ENCODE measurements around the gene ASCC2.
"Not testable (repeated sequence)": the region's sequence is repeated elsewhere in the genome, so short reads cannot be mapped to it uniquely, and the experiment has no call there.

ASCC2 gene

GRCh38 chr22:29873943-29874342, 35.9 kb upstream of the ASCC2 start:
- H3K4me1 ChIP-seq (ENCODE audit: control insufficient read depth in 1 of 2, insufficient read depth in 2 of 2, low read length in 2 of 2): no peaks in the 10 kb centered on the region

GRCh38 chr22:29872989-29873388, 34.9 kb upstream of the ASCC2 start:
- Histone ChIP-seq H3K4me3 (ENCODE audit: low read depth in 1 of 2, low read length in 2 of 2) (no peak overlapping the region), H3K27ac (ENCODE audit: low read depth, low read length) (no peak overlapping the region), H3K36me3 (ENCODE audit: control insufficient read depth in 1 of 2, insufficient read depth in 2 of 2, low read length in 2 of 2) (no peaks in the 10 kb centered on the region)

More at GRCh38 chr22:29873943-29874342, 35.9 kb upstream of the ASCC2 start:
- no peak overlapping the region for H3K9ac ChIP-seq (ENCODE audit: low read depth in 1 of 2, low read length in 2 of 2)
- no peak overlapping the region for H3K4me3 ChIP-seq (ENCODE audit: low read depth in 1 of 2, low read length in 2 of 2)
- no peaks in the 10 kb centered on the region for H3K36me3 ChIP-seq (ENCODE audit: control insufficient read depth in 1 of 2, insufficient read depth in 2 of 2, low read length in 2 of 2)
- H3K27me3 ChIP-seq (ENCODE audit: control insufficient read depth in 1 of 2, insufficient read depth in 2 of 2, low read length in 2 of 2): no peaks in the 10 kb centered on the region
- H3K9me3 ChIP-seq (ENCODE audit: control insufficient read depth in 1 of 2, low read length in 2 of 2): no peaks in the 10 kb centered on the region
- no peak overlapping the region for H3K27ac ChIP-seq (ENCODE audit: low read depth, low read length)

GRCh38 chr22:29872144-29872893, 34.2 kb upstream of the ASCC2 start:
- Histone ChIP-seq H3K4me1 (ENCODE audit: control insufficient read depth in 1 of 2, insufficient read depth in 2 of 2, low read length in 2 of 2) (no peaks in the 10 kb centered on the region), H3K27me3 (ENCODE audit: control insufficient read depth in 1 of 2, insufficient read depth in 2 of 2, low read length in 2 of 2) (no peaks in the 10 kb centered on the region), H3K36me3 (ENCODE audit: control insufficient read depth in 1 of 2, insufficient read depth in 2 of 2, low read length in 2 of 2) (no peaks in the 10 kb centered on the region), H3K9me3 (ENCODE audit: control insufficient read depth in 1 of 2, low read length in 2 of 2) (no peaks in the 10 kb centered on the region), H3K4me3 (ENCODE audit: low read depth in 1 of 2, low read length in 2 of 2) (no peak overlapping the region), H3K27ac (ENCODE audit: low read depth, low read length) (no peak overlapping the region), H3K9ac (ENCODE audit: low read depth in 1 of 2, low read length in 2 of 2) (no peak overlapping the region)

More at GRCh38 chr22:29872989-29873388, 34.9 kb upstream of the ASCC2 start:
- Histone ChIP-seq H3K4me1 (ENCODE audit: control insufficient read depth in 1 of 2, insufficient read depth in 2 of 2, low read length in 2 of 2) (no peaks in the 10 kb centered on the region), H3K9ac (ENCODE audit: low read depth in 1 of 2, low read length in 2 of 2) (no peak overlapping the region), H3K9me3 (ENCODE audit: control insufficient read depth in 1 of 2, low read length in 2 of 2) (no peaks in the 10 kb centered on the region), H3K27me3 (ENCODE audit: control insufficient read depth in 1 of 2, insufficient read depth in 2 of 2, low read length in 2 of 2) (no peaks in the 10 kb centered on the region)

GRCh38 chr22:29871684-29872083, 33.6 kb upstream of the ASCC2 start:
- H3K9me3 ChIP-seq (ENCODE audit: control insufficient read depth in 1 of 2, low read length in 2 of 2): no peaks in the 10 kb centered on the region
- no peaks in the 10 kb centered on the region for H3K4me1 ChIP-seq (ENCODE audit: control insufficient read depth in 1 of 2, insufficient read depth in 2 of 2, low read length in 2 of 2)
- H3K27ac ChIP-seq (ENCODE audit: low read depth, low read length): no peak overlapping the region
- no peak overlapping the region for H3K9ac ChIP-seq (ENCODE audit: low read depth in 1 of 2, low read length in 2 of 2)
- H3K27me3 ChIP-seq (ENCODE audit: control insufficient read depth in 1 of 2, insufficient read depth in 2 of 2, low read length in 2 of 2): no peaks in the 10 kb centered on the region
- no peaks in the 10 kb centered on the region for H3K36me3 ChIP-seq (ENCODE audit: control insufficient read depth in 1 of 2, insufficient read depth in 2 of 2, low read length in 2 of 2)
- H3K4me3 ChIP-seq (ENCODE audit: low read depth in 1 of 2, low read length in 2 of 2): no peak overlapping the region

- Histone ChIP-seq H3K27ac (ENCODE audit: low read depth, low read length) (no peak overlapping the region), H3K9me3 (ENCODE audit: control insufficient read depth in 1 of 2, low read length in 2 of 2) (no peaks in the 10 kb centered on the region), H3K4me3 (ENCODE audit: low read depth in 1 of 2, low read length in 2 of 2) (no peak overlapping the region), H3K36me3 (ENCODE audit: control insufficient read depth in 1 of 2, insufficient read depth in 2 of 2, low read length in 2 of 2) (no peaks in the 10 kb centered on the region), H3K27me3 (ENCODE audit: control insufficient read depth in 1 of 2, insufficient read depth in 2 of 2, low read length in 2 of 2) (no peaks in the 10 kb centered on the region), H3K4me1 (ENCODE audit: control insufficient read depth in 1 of 2, insufficient read depth in 2 of 2, low read length in 2 of 2) (no peaks in the 10 kb centered on the region), H3K9ac (ENCODE audit: low read depth in 1 of 2, low read length in 2 of 2) (no peak overlapping the region)
Measured at GRCh38 chr22:29870574-29870973, 32.5 kb upstream of the ASCC2 start.

- Histone ChIP-seq H3K27me3 (ENCODE audit: control insufficient read depth in 1 of 2, insufficient read depth in 2 of 2, low read length in 2 of 2) (no peaks in the 10 kb centered on the region), H3K4me3 (ENCODE audit: low read depth in 1 of 2, low read length in 2 of 2) (no peak overlapping the region), H3K9me3 (ENCODE audit: control insufficient read depth in 1 of 2, low read length in 2 of 2) (no peaks in the 10 kb centered on the region), H3K27ac (ENCODE audit: low read depth, low read length) (no peak overlapping the region), H3K9ac (ENCODE audit: low read depth in 1 of 2, low read length in 2 of 2) (no peak overlapping the region), H3K4me1 (ENCODE audit: control insufficient read depth in 1 of 2, insufficient read depth in 2 of 2, low read length in 2 of 2) (no peaks in the 10 kb centered on the region), H3K36me3 (ENCODE audit: control insufficient read depth in 1 of 2, insufficient read depth in 2 of 2, low read length in 2 of 2) (no peaks in the 10 kb centered on the region)
Measured at GRCh38 chr22:29867851-29868250, 29.8 kb upstream of the ASCC2 start.

GRCh38 chr22:29867260-29867659, 29.2 kb upstream of the ASCC2 start:
- no peaks in the 10 kb centered on the region for H3K4me1 ChIP-seq (ENCODE audit: control insufficient read depth in 1 of 2, insufficient read depth in 2 of 2, low read length in 2 of 2)
- H3K9ac ChIP-seq (ENCODE audit: low read depth in 1 of 2, low read length in 2 of 2): no peak overlapping the region
- H3K36me3 ChIP-seq (ENCODE audit: control insufficient read depth in 1 of 2, insufficient read depth in 2 of 2, low read length in 2 of 2): no peaks in the 10 kb centered on the region
- H3K27ac ChIP-seq (ENCODE audit: low read depth, low read length): no peak overlapping the region
- H3K9me3 ChIP-seq (ENCODE audit: control insufficient read depth in 1 of 2, low read length in 2 of 2): no peaks in the 10 kb centered on the region
- H3K4me3 ChIP-seq (ENCODE audit: low read depth in 1 of 2, low read length in 2 of 2): no peak overlapping the region
- H3K27me3 ChIP-seq (ENCODE audit: control insufficient read depth in 1 of 2, insufficient read depth in 2 of 2, low read length in 2 of 2): no peaks in the 10 kb centered on the region

- not testable (repeated sequence) for H3K4me1 ChIP-seq (ENCODE audit: control insufficient read depth in 1 of 2, insufficient read depth in 2 of 2, low read length in 2 of 2); H3K27me3 ChIP-seq (ENCODE audit: control insufficient read depth in 1 of 2, insufficient read depth in 2 of 2, low read length in 2 of 2); H3K4me3 ChIP-seq (ENCODE audit: low read depth in 1 of 2, low read length in 2 of 2); H3K27ac ChIP-seq (ENCODE audit: low read depth, low read length); H3K9ac ChIP-seq (ENCODE audit: low read depth in 1 of 2, low read length in 2 of 2); H3K36me3 ChIP-seq (ENCODE audit: control insufficient read depth in 1 of 2, insufficient read depth in 2 of 2, low read length in 2 of 2); H3K9me3 ChIP-seq (ENCODE audit: control insufficient read depth in 1 of 2, low read length in 2 of 2)
Measured at GRCh38 chr22:29865572-29865971, 27.5 kb upstream of the ASCC2 start.

GRCh38 chr22:29861672-29862297, 23.7 kb upstream of the ASCC2 start:
- Histone ChIP-seq H3K36me3 (ENCODE audit: control insufficient read depth in 1 of 2, insufficient read depth in 2 of 2, low read length in 2 of 2) (no peaks in the 10 kb centered on the region), H3K4me3 (ENCODE audit: low read depth in 1 of 2, low read length in 2 of 2) (no peak overlapping the region), H3K9me3 (ENCODE audit: control insufficient read depth in 1 of 2, low read length in 2 of 2) (no peaks in the 10 kb centered on the region), H3K27ac (ENCODE audit: low read depth, low read length) (no peak overlapping the region), H3K9ac (ENCODE audit: low read depth in 1 of 2, low read length in 2 of 2) (no peak overlapping the region), H3K27me3 (ENCODE audit: control insufficient read depth in 1 of 2, insufficient read depth in 2 of 2, low read length in 2 of 2) (no peaks in the 10 kb centered on the region), H3K4me1 (ENCODE audit: control insufficient read depth in 1 of 2, insufficient read depth in 2 of 2, low read length in 2 of 2) (no peaks in the 10 kb centered on the region)

GRCh38 chr22:29860006-29860766, 22.1 kb upstream of the ASCC2 start:
- no peaks in the 10 kb centered on the region for H3K4me1 ChIP-seq (ENCODE audit: control insufficient read depth in 1 of 2, insufficient read depth in 2 of 2, low read length in 2 of 2)
- no peaks in the 10 kb centered on the region for H3K36me3 ChIP-seq (ENCODE audit: control insufficient read depth in 1 of 2, insufficient read depth in 2 of 2, low read length in 2 of 2)
- no peak overlapping the region for H3K27ac ChIP-seq (ENCODE audit: low read depth, low read length)
- H3K9ac ChIP-seq (ENCODE audit: low read depth in 1 of 2, low read length in 2 of 2): no peak overlapping the region
- no peaks in the 10 kb centered on the region for H3K9me3 ChIP-seq (ENCODE audit: control insufficient read depth in 1 of 2, low read length in 2 of 2)
- H3K27me3 ChIP-seq (ENCODE audit: control insufficient read depth in 1 of 2, insufficient read depth in 2 of 2, low read length in 2 of 2): no peaks in the 10 kb centered on the region
- no peak overlapping the region for H3K4me3 ChIP-seq (ENCODE audit: low read depth in 1 of 2, low read length in 2 of 2)
